B cell (primary cell): ENCODE measurements around the gene IL19. TPM values are rescaled to one million over a fixed set of nuclear protein-coding genes. Genes with fewer than 3 reads are reported as not detected.

Experiments
- ATAC-seq: fragments of 200-7000 bp; cut with Tn5 transposase; one replicate; pipeline ENCODE4 v1.10.0; 2021; ENCODE audit warnings: low read depth, mild to moderate bottlenecking, moderate number of reproducible peaks, moderate library complexity
- CTCF ChIA-PET: fragments of 350-600 bp; sonication (Branson Sonifier 250); formaldehyde crosslinking; loops from one replicate; lab custom pipeline; 2021; ENCODE audit warnings: antibody characterized with exemption, inconsistent platforms; lab: Charles Lee
- POLR2A ChIA-PET: fragments of 350-600 bp; sonication (Branson Sonifier 250); formaldehyde crosslinking; loops from one replicate; lab custom pipeline; 2021; ENCODE audit warnings: antibody characterized with exemption; lab: Charles Lee
- DNase-seq: peaks from one replicate; pipeline ENCODE4 v3.0.0; 2013
- H2AFZ ChIP-seq: 2 replicates; pipeline ENCODE4 v1.6.1; 2012; ENCODE audit warnings: mild to moderate bottlenecking, low read depth, low read length; ENCODE audit not compliant: insufficient read depth, poor library complexity, severe bottlenecking
- H3K27ac ChIP-seq, 2 donors: 1 replicate in 1 of 2; 2 replicates in 1 of 2; pipeline ENCODE4 v1.5.1; 2012 to 2013; ENCODE audit warnings: low read length in 2 of 2, mild to moderate bottlenecking in 2 of 2, moderate library complexity in 1 of 2
- H3K27me3 ChIP-seq, 4 experiments: fragments of 200-600 bp in 1 of 4; sonication (generic) in 1 of 4; replicated peaks in 1 of 4; 1 replicate in 2 of 4; 2 replicates in 2 of 4; pipeline versions ENCODE4 v1.6.1 to v1.7.0; 2013 to 2016; ENCODE audit warnings: low read length in 3 of 4, mild to moderate bottlenecking in 2 of 4, mixed read lengths in 1 of 4, moderate library complexity in 1 of 4; ENCODE audit not compliant: insufficient read depth in 4 of 4, control insufficient read depth in 3 of 4; ENCODE audit errors: control extremely low read depth in 1 of 4
- H3K36me3 ChIP-seq, 2 experiments: replicated peaks in 1 of 2; 1 replicate in 1 of 2; 2 replicates in 1 of 2; pipeline versions ENCODE4 v1.6.1 to v1.7.1; 2013; ENCODE audit warnings: low read length in 1 of 2; ENCODE audit not compliant: insufficient read depth in 2 of 2, control insufficient read depth in 1 of 2; ENCODE audit errors: control extremely low read depth in 1 of 2, extremely low read depth in 1 of 2
- H3K4me1 ChIP-seq, 2 donors: fragments of 200-600 bp in 1 of 2; sonication (generic) in 1 of 2; 1 replicate in 1 of 2; 2 replicates in 1 of 2; pipeline versions ENCODE4 v1.5.1 to v1.6.1; 2013 to 2017; ENCODE audit warnings: low read length in 2 of 2; ENCODE audit not compliant: control insufficient read depth in 2 of 2, insufficient read depth in 2 of 2
- H3K4me2 ChIP-seq: replicated peaks from 2 replicates; pipeline ENCODE3; 2012; ENCODE audit warnings: mild to moderate bottlenecking, low read depth, low read length; ENCODE audit not compliant: poor library complexity, severe bottlenecking
- H3K4me3 ChIP-seq, 5 experiments: fragments of 200-600 bp in 1 of 5; sonication (generic) in 1 of 5; 1 replicate in 3 of 5; 2 replicates in 2 of 5; pipeline versions ENCODE4 v1.5.1 to v1.7.0; 2011 to 2016; ENCODE audit warnings: low read length in 4 of 5, mild to moderate bottlenecking in 4 of 5, low read depth in 2 of 5, control low read depth in 1 of 5, moderate library complexity in 1 of 5; ENCODE audit not compliant: insufficient read depth in 1 of 5; ENCODE audit errors: control extremely low read depth in 1 of 5, extremely low read depth in 1 of 5
- H3K79me2 ChIP-seq: fragments of 200-600 bp; sonication (generic); one replicate; pipeline ENCODE4 v1.6.0; 2016; ENCODE audit warnings: low read length; ENCODE audit not compliant: control insufficient read depth, insufficient read depth
- H3K9ac ChIP-seq: fragments of 200-600 bp; sonication (generic); 2 replicates; pipeline ENCODE4 v1.6.1; 2017; ENCODE audit warnings: mild to moderate bottlenecking, low read length, moderate library complexity
- H3K9me3 ChIP-seq, 3 donors: one replicate each; pipeline versions ENCODE4 v1.6.1 to v1.7.1; 2013; ENCODE audit warnings: low read length in 2 of 3; ENCODE audit not compliant: control insufficient read depth in 2 of 3, insufficient read depth in 1 of 3; ENCODE audit errors: control extremely low read depth in 1 of 3
- H4K20me1 ChIP-seq: 2 replicates; pipeline ENCODE4 v1.6.0; 2012; ENCODE audit warnings: mild to moderate bottlenecking, low read length; ENCODE audit not compliant: insufficient read depth, control insufficient read depth, poor library complexity, severe bottlenecking
- H3K27ac Mint-ChIP-seq: one replicate; pipeline ENCODE4 v1.8.0; 2021; ENCODE audit warnings: mixed read lengths
- H3K27me3 Mint-ChIP-seq: one replicate; pipeline ENCODE4 v1.8.0; 2021; ENCODE audit warnings: mixed read lengths
- H3K4me1 Mint-ChIP-seq: one replicate; pipeline ENCODE4 v1.8.0; 2021; ENCODE audit warnings: mixed read lengths
- H3K4me3 Mint-ChIP-seq: one replicate; pipeline ENCODE4 v1.8.0; 2021; ENCODE audit warnings: mixed read lengths
- H3K9me3 Mint-ChIP-seq: one replicate; pipeline ENCODE4 v1.8.0; 2022; ENCODE audit warnings: mixed read lengths; ENCODE audit not compliant: insufficient read depth
- CTCF ChIP-seq: fragments of 200-600 bp; IDR thresholded peaks from one replicate; pipeline ENCODE4 v1.8.0; 2022; ENCODE audit warnings: antibody characterized with exemption, mild to moderate bottlenecking
- EZH2 ChIP-seq: IDR thresholded peaks from 2 replicates; pipeline ENCODE4 v1.6.1; 2012; ENCODE audit warnings: borderline replicate concordance, low read depth, mild to moderate bottlenecking, moderate library complexity, low read length; ENCODE audit not compliant: insufficient read depth, poor library complexity, severe bottlenecking
- WGBS: methylation state at CpG from one replicate; pipeline ENCODE4 v1.1.5; 2013; ENCODE audit warnings: missing lambda C conversion rate; ENCODE audit not compliant: insufficient coverage; 5-methylcytosine and 5-hydroxymethylcytosine counted together
- intact Hi-C: fragments of 100-400 bp; cut with micrococcal nuclease; formaldehyde crosslinking; loops from one replicate; pipeline ENCODE4 v1.10.0; 2022
- polyA plus RNA-seq: library from polyadenylated mRNA; depleted of rRNA; stranded (reverse); fragments of >200 nt; gene quantifications from 2 replicates; pipeline ENCODE4 v1.2.3, GENCODE V29; 2012
- total RNA-seq, 2 donors: library from RNA; stranded (reverse); fragments of 120-200 nt in 1 of 2; gene quantifications; 1 replicate in 1 of 2; 2 replicates in 1 of 2; pipeline versions ENCODE4 v1.2.3 to v1.2.4, GENCODE V29; 2013 to 2022

The IL19 gene
- total and polyA plus RNA-seq, 2 donors (not counting 1 experiment from before 2014, with no cell fraction given): 0.27 TPM; not detected in 1

- H3K27ac Mint-ChIP-seq: peak overlapping the region; percentile 73
- intact Hi-C loops: no loop called here
- CTCF ChIA-PET: interaction anchor here (0.5 to 3.7 kb wide), 13 partner anchors 8 to 994 kb away, joined by 3 to 21 read pairs (median 5); partner anchors contain the start of gene IL10
- peak overlapping the region; percentile 50 to 55 for H3K27ac ChIP-seq
- 30% methylated on average over 2 of the region's 4 CpGs for WGBS
- POLR2A ChIA-PET: interaction anchor here (0.9 to 1.1 kb wide), 2 partner anchors 15 to 88 kb away, joined by 4 to 8 read pairs; no protein-coding TSS in a partner anchor
- peak overlapping the region in 1 of 5 experiments; percentile 3 for H3K4me3 ChIP-seq
- H3K9me3 ChIP-seq: peaks cover 0 to 10% (median 0%) of the 10 kb centered on the region in 3 donors
- peak overlapping the region; percentile 36 for H3K4me2 ChIP-seq
- no peaks in the 10 kb centered on the region for H3K36me3 ChIP-seq
- ATAC-seq: no peak
- no peak for DNase-seq
- H3K79me2 ChIP-seq: no peaks in the 10 kb centered on the region
- H3K27me3 ChIP-seq: no peaks in the 10 kb centered on the region
- H3K9me3 Mint-ChIP-seq: no peaks in the 10 kb centered on the region
- peak overlapping the region; percentile 1 for H3K4me3 Mint-ChIP-seq
- no peak overlapping the region for H3K9ac ChIP-seq
- no peaks in the 10 kb centered on the region for H4K20me1 ChIP-seq
- H3K4me1 ChIP-seq: peaks cover 39 to 44% of the 10 kb centered on the region in 2 donors
- no peak overlapping the region for H2AFZ ChIP-seq
- TF ChIP-seq CTCF: no peak
- TF ChIP-seq EZH2: no peak
- H3K4me1 Mint-ChIP-seq: peaks cover 49% of the 10 kb centered on the region
- no peaks in the 10 kb centered on the region for H3K27me3 Mint-ChIP-seq
These were observed 46.1 kb downstream of the IL19 start for GRCh38 chr1:206816390-206817287.
